ENCODE data around the gene CD164. TPM values are rescaled to one million over a fixed set of nuclear protein-coding genes. Genes with fewer than 3 reads are reported as not detected.
"Not testable (repeated sequence)": the region's sequence is repeated elsewhere in the genome, so short reads cannot be mapped to it uniquely, and the experiment has no call there.

The CD164 gene
- total RNA-seq, 1 experiment from 2014 or later: 228 TPM

DNA sequence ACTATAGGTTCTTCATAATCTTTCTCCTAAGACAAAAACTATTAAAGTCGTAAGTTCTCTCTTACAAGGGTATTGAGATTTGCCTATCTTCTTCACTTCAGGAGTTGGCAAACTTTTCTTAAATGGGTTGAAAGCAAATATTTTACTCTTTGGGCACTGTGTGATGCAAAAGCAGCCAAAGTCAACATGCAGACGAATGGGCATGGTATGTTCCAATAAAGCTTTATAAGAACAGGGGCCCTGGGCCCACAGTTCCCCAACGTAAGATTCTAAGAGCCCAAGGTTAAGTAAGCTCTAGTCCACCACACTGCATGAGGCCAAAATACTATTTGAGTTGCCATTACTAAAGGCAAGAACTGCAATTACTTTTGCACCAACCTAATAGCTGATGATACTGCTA is 11.5 kb downstream of the CD164 start:
- peaks cover 9% of the 10 kb centered on the region for H3K4me1 Mint-ChIP-seq (ENCODE audit: low read depth, unreplicated experiment)
- TF ChIP-seq, protein P1, sequence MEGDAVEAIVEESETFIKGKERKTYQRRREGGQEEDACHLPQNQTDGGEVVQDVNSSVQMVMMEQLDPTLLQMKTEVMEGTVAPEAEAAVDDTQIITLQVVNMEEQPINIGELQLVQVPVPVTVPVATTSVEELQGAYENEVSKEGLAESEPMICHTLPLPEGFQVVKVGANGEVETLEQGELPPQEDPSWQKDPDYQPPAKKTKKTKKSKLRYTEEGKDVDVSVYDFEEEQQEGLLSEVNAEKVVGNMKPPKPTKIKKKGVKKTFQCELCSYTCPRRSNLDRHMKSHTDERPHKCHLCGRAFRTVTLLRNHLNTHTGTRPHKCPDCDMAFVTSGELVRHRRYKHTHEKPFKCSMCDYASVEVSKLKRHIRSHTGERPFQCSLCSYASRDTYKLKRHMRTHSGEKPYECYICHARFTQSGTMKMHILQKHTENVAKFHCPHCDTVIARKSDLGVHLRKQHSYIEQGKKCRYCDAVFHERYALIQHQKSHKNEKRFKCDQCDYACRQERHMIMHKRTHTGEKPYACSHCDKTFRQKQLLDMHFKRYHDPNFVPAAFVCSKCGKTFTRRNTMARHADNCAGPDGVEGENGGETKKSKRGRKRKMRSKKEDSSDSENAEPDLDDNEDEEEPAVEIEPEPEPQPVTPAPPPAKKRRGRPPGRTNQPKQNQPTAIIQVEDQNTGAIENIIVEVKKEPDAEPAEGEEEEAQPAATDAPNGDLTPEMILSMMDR (IDR thresholded peaks at IDR 0.05; ENCODE audit: insufficient read depth in 1 of 2, low read depth in 1 of 2, low read length in 1 of 2, severe bottlenecking in 1 of 2, unreplicated experiment in 1 of 2): no peak
- intact Hi-C loops (cut with micrococcal nuclease; ENCODE audit: unreplicated experiment): no loop called here
- Histone ChIP-seq H3K27me3 (replicated peaks; ENCODE audit: control insufficient read depth, insufficient read depth, low read length) (no peaks in the 10 kb centered on the region), H3K9me3 (no peaks in the 10 kb centered on the region), H3K36me3 (ENCODE audit: control insufficient read depth, insufficient read depth, low read length) (peaks cover 5% of the 10 kb centered on the region), H3K4me1 (no peaks in the 10 kb centered on the region), H3K4me3 (ENCODE audit: low read depth, low read length) (no peak overlapping the region)
- DNase-seq: no peak
- no peak overlapping the region for H3K4me3 Mint-ChIP-seq (ENCODE audit: unreplicated experiment)
- peaks cover 73% of the 10 kb centered on the region for H3K36me3 Mint-ChIP-seq (ENCODE audit: insufficient read depth, unreplicated experiment)
- H3K9me3 Mint-ChIP-seq (ENCODE audit: unreplicated experiment): no peaks in the 10 kb centered on the region
- no peaks in the 10 kb centered on the region for H3K27me3 Mint-ChIP-seq (ENCODE audit: insufficient read depth, unreplicated experiment)
- CTCF ChIA-PET: no interaction called here
- H3K27ac Mint-ChIP-seq (ENCODE audit: unreplicated experiment): no peak overlapping the region
- POLR2A ChIA-PET: no interaction called here
- BruUV-seq (replicated peaks): no TSS peak

DNA sequence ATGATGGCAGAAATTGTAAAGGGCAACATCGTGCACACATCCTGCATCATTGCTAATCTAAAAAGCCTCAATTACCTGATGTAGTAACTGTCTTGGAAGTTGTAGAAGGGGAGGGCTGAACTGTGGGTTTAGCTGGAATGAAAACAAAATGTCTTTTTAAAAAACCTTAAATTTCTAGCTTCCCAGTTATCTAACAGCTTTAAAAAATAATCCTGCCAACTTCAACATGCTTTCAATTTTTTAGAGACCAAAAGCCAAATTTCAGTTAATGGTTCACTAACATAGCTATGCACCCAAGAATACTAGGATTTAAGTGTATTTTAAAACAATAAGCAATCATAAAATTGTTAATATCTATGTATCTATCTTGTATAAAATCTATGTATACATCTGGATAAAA is 11.9 kb downstream of the CD164 start:
- H3K4me3 ChIP-seq (ENCODE audit: low read depth, low read length): no peak overlapping the region
- TF ChIP-seq, protein P1 (IDR thresholded peaks at IDR 0.05; ENCODE audit: insufficient read depth in 1 of 2, low read depth in 1 of 2, low read length in 1 of 2, severe bottlenecking in 1 of 2, unreplicated experiment in 1 of 2): no peak
- ChIA-PET POLR2A (no interaction called here), CTCF (no interaction called here)
- no peaks in the 10 kb centered on the region for H3K9me3 ChIP-seq
- no peak for DNase-seq
- Mint-ChIP-seq H3K36me3 (ENCODE audit: insufficient read depth, unreplicated experiment) (peaks cover 70% of the 10 kb centered on the region), H3K4me3 (ENCODE audit: unreplicated experiment) (no peak overlapping the region), H3K27ac (ENCODE audit: unreplicated experiment) (no peak overlapping the region), H3K27me3 (ENCODE audit: insufficient read depth, unreplicated experiment) (no peaks in the 10 kb centered on the region), H3K4me1 (ENCODE audit: low read depth, unreplicated experiment) (peaks cover 9% of the 10 kb centered on the region), H3K9me3 (ENCODE audit: unreplicated experiment) (no peaks in the 10 kb centered on the region)
- peaks cover 5% of the 10 kb centered on the region for H3K36me3 ChIP-seq (ENCODE audit: control insufficient read depth, insufficient read depth, low read length)
- BruUV-seq (replicated peaks): no TSS peak
- no peaks in the 10 kb centered on the region for H3K4me1 ChIP-seq
- intact Hi-C loops (cut with micrococcal nuclease; ENCODE audit: unreplicated experiment): no loop called here
- no peaks in the 10 kb centered on the region for H3K27me3 ChIP-seq (replicated peaks; ENCODE audit: control insufficient read depth, insufficient read depth, low read length)

DNA sequence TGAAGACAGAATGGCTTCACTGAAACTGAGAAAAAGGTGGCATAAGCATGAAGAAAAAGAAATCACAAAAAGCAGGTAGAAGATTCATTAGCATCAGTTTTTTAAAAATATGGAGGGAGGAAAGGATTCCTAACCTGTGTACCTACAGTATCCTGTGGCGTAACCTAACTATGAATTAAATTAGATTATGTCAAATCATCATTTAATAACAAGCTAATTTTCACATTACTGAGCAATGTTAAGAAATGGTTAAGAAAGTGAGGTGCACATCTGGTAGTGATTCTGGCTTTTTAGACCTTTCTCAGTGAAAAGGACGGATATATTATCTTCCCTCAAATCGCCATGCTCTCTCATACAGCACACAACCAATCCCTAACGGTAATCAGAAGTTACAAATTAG is 12.5 kb downstream of the CD164 start:
- ChIA-PET POLR2A (no interaction called here), CTCF (no interaction called here)
- Mint-ChIP-seq H3K27ac (ENCODE audit: unreplicated experiment) (no peak overlapping the region), H3K4me1 (ENCODE audit: low read depth, unreplicated experiment) (peaks cover 9% of the 10 kb centered on the region), H3K27me3 (ENCODE audit: insufficient read depth, unreplicated experiment) (no peaks in the 10 kb centered on the region), H3K9me3 (ENCODE audit: unreplicated experiment) (no peaks in the 10 kb centered on the region), H3K36me3 (ENCODE audit: insufficient read depth, unreplicated experiment) (peaks cover 70% of the 10 kb centered on the region), H3K4me3 (ENCODE audit: unreplicated experiment) (no peak overlapping the region)
- no peak overlapping the region for H3K4me3 ChIP-seq (ENCODE audit: low read depth, low read length)
- H3K27me3 ChIP-seq (replicated peaks; ENCODE audit: control insufficient read depth, insufficient read depth, low read length): no peaks in the 10 kb centered on the region
- intact Hi-C loops (cut with micrococcal nuclease; ENCODE audit: unreplicated experiment): no loop called here
- H3K36me3 ChIP-seq (ENCODE audit: control insufficient read depth, insufficient read depth, low read length): peaks cover 5% of the 10 kb centered on the region
- TF ChIP-seq, protein P1 (IDR thresholded peaks at IDR 0.05; ENCODE audit: insufficient read depth in 1 of 2, low read depth in 1 of 2, low read length in 1 of 2, severe bottlenecking in 1 of 2, unreplicated experiment in 1 of 2): no peak
- BruUV-seq (replicated peaks): no TSS peak
- no peaks in the 10 kb centered on the region for H3K9me3 ChIP-seq
- H3K4me1 ChIP-seq: no peaks in the 10 kb centered on the region
- no peak for DNase-seq

DNA sequence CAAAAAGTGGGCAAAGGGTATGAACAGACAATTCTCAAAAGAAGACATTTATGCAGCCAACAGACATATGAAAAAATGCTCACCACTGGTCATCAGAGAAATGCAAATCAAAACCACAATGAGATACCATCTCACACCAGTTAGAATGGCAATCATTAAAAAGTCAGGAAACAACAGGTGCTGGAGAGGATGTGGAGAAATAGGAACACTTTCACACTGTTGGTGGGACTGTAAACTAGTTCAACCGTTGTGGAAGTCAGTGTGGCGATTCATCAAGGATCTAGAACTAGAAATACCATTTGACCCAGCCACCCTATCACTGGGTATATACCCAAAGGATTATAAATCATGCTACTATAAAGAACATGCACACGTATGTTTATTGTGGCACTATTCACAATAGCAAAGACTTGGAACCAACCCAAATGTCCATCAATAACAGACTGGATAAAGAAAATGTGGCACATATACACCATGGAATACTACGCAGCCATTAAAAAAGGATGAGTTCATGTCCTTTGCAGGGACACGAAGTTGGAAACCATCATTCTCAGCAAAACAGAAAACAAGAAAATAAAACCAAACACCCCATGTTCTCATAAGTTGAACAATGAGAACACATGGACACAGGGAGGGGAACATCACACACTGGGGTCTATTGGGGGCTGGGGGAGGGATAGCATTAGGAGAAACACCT is 17.7 kb downstream of the CD164 start:
- H3K36me3 ChIP-seq (ENCODE audit: control insufficient read depth, insufficient read depth, low read length); H3K4me3 ChIP-seq (ENCODE audit: low read depth, low read length); intact Hi-C loops (cut with micrococcal nuclease; ENCODE audit: unreplicated experiment); H3K4me1 ChIP-seq; H3K4me1 Mint-ChIP-seq (ENCODE audit: low read depth, unreplicated experiment); H3K27me3 ChIP-seq (replicated peaks; ENCODE audit: control insufficient read depth, insufficient read depth, low read length); DNase-seq; H3K27me3 Mint-ChIP-seq (ENCODE audit: insufficient read depth, unreplicated experiment); H3K9me3 ChIP-seq; BruUV-seq (replicated peaks); H3K27ac Mint-ChIP-seq (ENCODE audit: unreplicated experiment); POLR2A ChIA-PET; H3K4me3 Mint-ChIP-seq (ENCODE audit: unreplicated experiment); H3K9me3 Mint-ChIP-seq (ENCODE audit: unreplicated experiment); CTCF ChIA-PET: not testable (repeated sequence)
- peaks cover 71% of the 10 kb centered on the region for H3K36me3 Mint-ChIP-seq (ENCODE audit: insufficient read depth, unreplicated experiment)
